ENCODE measurements around the gene PPP6C.
"Not testable (repeated sequence)": the region's sequence is repeated elsewhere in the genome, so short reads cannot be mapped to it uniquely, and the experiment has no call there.

PPP6C gene

DNA sequence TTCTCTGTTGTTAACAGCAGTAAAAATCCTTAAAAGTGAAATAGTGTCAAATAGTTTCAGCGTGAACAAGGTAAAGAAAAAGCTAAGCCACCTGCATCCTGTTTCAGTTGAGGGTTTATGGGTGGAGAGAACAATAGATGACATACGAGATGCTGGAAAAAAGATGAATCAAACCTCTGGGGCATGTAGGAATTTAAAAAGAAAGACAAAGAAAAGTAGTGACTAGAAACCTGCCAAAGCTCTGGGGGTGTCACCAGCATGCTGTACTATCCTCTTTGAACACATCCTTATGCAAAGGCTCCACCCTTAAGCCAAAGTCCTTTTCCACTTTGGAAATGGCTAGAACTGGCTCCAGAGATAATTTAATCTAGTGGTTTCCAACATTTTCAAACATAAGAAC is 68.5 kb downstream of the PPP6C start:
- no peak for DNase-seq (ENCODE audit: extremely low read depth, low read depth)
- H3K4me3 ChIP-seq (replicated peaks; ENCODE audit: low read depth, low read length): no peak overlapping the region
- TF ChIP-seq, protein P1, sequence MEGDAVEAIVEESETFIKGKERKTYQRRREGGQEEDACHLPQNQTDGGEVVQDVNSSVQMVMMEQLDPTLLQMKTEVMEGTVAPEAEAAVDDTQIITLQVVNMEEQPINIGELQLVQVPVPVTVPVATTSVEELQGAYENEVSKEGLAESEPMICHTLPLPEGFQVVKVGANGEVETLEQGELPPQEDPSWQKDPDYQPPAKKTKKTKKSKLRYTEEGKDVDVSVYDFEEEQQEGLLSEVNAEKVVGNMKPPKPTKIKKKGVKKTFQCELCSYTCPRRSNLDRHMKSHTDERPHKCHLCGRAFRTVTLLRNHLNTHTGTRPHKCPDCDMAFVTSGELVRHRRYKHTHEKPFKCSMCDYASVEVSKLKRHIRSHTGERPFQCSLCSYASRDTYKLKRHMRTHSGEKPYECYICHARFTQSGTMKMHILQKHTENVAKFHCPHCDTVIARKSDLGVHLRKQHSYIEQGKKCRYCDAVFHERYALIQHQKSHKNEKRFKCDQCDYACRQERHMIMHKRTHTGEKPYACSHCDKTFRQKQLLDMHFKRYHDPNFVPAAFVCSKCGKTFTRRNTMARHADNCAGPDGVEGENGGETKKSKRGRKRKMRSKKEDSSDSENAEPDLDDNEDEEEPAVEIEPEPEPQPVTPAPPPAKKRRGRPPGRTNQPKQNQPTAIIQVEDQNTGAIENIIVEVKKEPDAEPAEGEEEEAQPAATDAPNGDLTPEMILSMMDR (IDR thresholded peaks at IDR 0.05; ENCODE audit: low read depth, low read length, missing control alignments): no peak

DNA sequence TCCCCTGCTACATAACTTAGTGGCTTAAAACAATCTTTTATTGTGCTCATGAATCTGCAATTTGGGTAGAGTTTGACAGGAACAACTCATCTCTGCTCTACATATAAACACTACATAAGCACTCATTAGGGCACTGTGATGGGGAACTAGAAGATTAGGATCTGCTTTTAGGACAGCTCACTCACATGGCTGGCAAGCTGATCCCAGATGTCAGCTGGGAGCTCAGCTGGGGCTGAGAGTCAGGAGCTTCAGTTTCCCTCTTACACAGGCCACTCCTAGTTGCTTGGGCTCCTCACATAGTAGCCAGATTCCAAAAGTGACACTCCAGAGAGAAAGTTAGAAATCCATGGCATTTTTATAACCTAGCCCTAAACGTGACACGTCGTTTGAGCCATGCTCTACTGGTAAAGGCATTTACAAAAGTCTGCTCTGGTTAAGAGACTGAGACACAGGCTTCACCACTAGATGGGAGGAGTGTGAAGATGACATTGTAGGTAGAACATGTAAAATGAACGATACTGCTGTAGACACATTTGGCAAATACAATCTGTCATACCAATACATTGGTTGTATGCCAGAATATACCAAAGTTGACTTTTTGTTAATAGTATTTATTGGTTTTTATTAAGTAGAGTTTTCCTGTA is 69.8 kb downstream of the PPP6C start:
- TF ChIP-seq, protein P1 (IDR thresholded peaks at IDR 0.05; ENCODE audit: low read depth, low read length, missing control alignments): peak; percentile 18
- no peak overlapping the region for H3K4me3 ChIP-seq (replicated peaks; ENCODE audit: low read depth, low read length)
- peak; percentile 21 for DNase-seq (ENCODE audit: extremely low read depth, low read depth)

DNA sequence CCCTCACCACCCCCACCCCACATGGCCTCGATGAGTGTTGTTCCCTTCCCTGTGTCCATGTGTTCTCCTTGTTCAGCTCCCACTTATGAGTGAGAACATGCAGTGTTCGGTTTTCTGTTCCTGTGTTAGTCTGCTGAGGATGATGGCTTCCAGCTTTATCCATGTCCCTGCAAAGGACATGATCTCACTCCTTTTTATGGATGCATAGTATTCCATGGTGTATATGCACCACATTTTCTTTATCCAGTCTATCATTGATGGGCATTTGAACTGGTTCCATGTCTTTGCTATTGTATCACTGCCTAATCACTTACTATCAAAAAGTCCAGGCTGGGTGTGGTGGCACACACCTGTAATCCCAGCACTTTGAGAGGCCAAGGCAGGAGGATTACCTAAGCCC is 70.9 kb downstream of the PPP6C start:
- not testable (repeated sequence) for H3K4me3 ChIP-seq (replicated peaks; ENCODE audit: low read depth, low read length); DNase-seq (ENCODE audit: extremely low read depth, low read depth)

DNA sequence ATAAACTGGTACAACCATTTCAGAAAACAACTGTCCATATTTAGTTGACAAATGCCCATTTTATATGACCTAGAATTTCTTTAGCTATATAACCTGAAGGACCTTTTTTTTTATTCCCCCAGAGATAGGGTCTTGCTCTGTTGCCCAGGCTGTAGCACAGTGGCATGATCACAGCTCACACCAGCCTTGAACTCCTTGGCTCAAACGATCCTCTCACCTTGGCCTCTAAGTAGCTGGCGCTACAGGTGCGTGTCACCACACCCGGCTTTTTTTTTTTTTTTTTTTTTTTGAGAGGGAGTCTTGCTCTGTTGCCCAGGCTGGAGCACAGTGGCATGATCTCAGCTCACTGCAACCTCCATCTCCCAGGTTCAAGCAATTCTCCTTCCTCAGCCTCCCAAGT is 75.1 kb downstream of the PPP6C start:
- DNase-seq (ENCODE audit: extremely low read depth, low read depth); H3K4me3 ChIP-seq (replicated peaks; ENCODE audit: low read depth, low read length): not testable (repeated sequence)

DNA sequence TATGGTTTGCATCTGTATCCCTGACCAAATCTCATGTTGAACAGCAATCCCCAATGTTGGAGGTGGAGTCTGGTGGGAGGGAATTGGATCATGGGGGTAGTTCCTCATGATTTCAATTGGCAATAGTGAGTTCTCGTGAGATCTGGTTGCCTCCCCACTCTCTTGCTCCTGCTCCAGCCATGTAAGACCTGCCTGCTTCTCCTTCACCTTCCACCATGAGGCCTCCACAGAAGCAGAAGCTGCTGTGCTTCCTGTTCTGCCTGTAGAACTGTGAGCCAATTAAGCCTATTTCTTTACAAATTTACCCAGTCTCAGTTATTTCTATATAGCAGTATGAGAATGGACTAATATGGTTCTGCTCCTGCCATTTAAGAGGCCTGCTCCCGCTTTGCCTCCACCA is 79.1 kb downstream of the PPP6C start:
- TF ChIP-seq, protein P1 (IDR thresholded peaks at IDR 0.05; ENCODE audit: low read depth, low read length, missing control alignments): no peak
- H3K4me3 ChIP-seq (replicated peaks; ENCODE audit: low read depth, low read length): no peak overlapping the region
- DNase-seq (ENCODE audit: extremely low read depth, low read depth): no peak

DNA sequence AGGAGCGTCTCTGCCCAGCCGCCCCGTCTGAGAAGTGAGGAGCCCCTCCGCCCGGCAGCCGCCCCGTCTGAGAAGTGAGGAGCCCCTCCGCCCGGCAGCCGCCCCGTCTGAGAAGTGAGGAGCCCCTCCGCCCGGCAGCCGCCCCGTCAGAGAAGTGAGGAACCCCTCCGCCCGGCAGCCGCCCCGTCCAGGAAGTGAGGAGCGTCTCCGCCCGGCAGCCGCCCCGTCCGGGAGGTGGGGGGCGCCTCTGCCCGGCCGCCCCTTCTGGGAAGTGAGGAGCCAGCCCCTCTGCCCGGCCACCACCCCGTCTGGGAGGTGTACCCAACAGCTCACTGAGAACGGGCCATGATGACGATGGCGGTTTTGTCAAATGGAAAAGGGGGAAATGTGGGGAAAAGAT is 81.1 kb downstream of the PPP6C start:
- DNase-seq (ENCODE audit: extremely low read depth, low read depth); H3K4me3 ChIP-seq (replicated peaks; ENCODE audit: low read depth, low read length): not testable (repeated sequence)

DNA sequence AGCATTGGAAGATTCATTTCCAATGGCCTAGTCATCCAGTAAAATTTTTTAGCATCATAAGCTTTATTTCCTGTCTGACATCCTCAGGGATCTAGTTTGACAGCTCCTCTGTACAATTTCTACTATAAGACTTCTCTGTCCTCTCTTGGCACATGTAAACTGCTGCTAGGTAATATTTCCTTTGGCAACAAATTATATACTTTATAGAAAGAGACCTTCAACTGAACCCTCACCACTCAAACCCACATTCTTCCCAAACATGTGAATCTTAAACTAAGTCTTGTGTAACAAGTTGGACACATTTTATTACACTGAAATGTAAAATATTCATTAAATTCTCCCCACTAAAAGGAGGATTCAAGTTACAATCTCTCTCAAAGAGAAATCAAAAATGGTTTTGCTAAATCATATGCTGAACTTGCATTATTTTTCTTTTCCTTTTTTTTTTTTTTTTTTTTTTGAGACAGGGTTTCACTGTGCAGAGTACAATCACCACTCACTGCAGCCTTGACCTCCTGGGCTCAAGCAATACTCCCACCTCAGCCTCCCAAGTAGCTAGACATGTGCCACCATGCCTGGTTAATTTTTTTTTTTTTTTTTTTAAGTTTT is 83.2 kb downstream of the PPP6C start:
- TF ChIP-seq, protein P1 (IDR thresholded peaks at IDR 0.05; ENCODE audit: low read depth, low read length, missing control alignments): no peak
- DNase-seq (ENCODE audit: extremely low read depth, low read depth): no peak
- no peak overlapping the region for H3K4me3 ChIP-seq (replicated peaks; ENCODE audit: low read depth, low read length)

DNA sequence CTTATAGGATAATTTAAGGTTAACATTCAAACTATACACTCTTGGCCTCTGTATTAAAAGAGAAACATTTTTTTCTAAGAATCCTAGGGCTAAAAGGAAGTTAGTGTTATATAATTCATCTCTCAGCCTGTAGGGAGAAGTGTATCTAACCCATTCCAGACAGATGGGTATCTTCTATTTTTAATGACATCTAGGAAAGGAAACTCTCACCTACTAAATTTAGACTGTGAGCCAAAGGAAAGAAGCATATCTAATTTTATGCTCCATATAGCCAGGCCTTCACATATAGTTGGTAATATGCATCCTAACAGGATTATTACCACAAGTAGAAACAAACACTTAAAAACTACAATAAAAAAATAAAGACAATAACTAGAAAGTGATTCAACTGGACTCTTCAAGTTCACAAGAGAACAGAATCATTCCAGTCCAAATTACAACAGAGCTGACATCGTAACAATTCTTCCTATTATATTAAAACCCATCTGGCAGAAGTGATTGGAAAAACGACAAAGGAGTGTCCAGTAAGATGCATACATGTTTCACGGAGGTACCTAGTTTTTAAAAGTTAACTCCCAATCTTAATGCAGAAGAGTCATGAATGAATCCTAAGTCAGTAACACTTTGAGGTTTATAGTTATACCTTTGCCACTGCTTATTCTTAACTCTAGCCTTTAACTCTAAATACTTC is 85.7 kb downstream of the PPP6C start:
- no peak overlapping the region for H3K4me3 ChIP-seq (replicated peaks; ENCODE audit: low read depth, low read length)
- TF ChIP-seq, protein P1 (IDR thresholded peaks at IDR 0.05; ENCODE audit: low read depth, low read length, missing control alignments): no peak
- DNase-seq (ENCODE audit: extremely low read depth, low read depth): no peak
